ACC112 (cell line): ENCODE results near the gene BUB1.

Experiments used
- H2AFZ ChIP-seq: fragments of 200-600 bp; sonication (generic); one replicate; pipeline ENCODE4 v1.6.0; 2017; ENCODE audit warnings: antibody characterized with exemption, low read length; ENCODE audit not compliant: unreplicated experiment
- H3K27ac ChIP-seq: fragments of 200-600 bp; sonication (generic); 2 replicates; pipeline ENCODE4 v1.5.1; 2014; ENCODE audit warnings: low read depth, mild to moderate bottlenecking, antibody characterized with exemption, low read length, moderate library complexity
- H3K27me3 ChIP-seq: fragments of 200-600 bp; sonication (generic); 2 replicates; pipeline ENCODE4 v1.6.1; 2014; ENCODE audit warnings: mild to moderate bottlenecking, antibody characterized with exemption, low read length, moderate library complexity, mixed read lengths; ENCODE audit not compliant: insufficient read depth
- H3K36me3 ChIP-seq: fragments of 200-600 bp; sonication (generic); 2 replicates; pipeline ENCODE4 v1.6.1; 2016; ENCODE audit warnings: mild to moderate bottlenecking, antibody characterized with exemption, low read length, moderate library complexity, mixed read lengths; ENCODE audit not compliant: insufficient read depth
- H3K4me1 ChIP-seq: fragments of 200-600 bp; sonication (generic); one replicate; pipeline ENCODE4 v1.6.1; 2016; ENCODE audit warnings: low read length, mixed read lengths; ENCODE audit not compliant: insufficient read depth, unreplicated experiment, control insufficient read depth
- H3K4me3 ChIP-seq: fragments of 200-600 bp; sonication (generic); 2 replicates; pipeline ENCODE4 v1.5.1; 2014; ENCODE audit warnings: mild to moderate bottlenecking, low read depth, low read length
- H3K79me2 ChIP-seq: fragments of 200-600 bp; sonication (generic); one replicate; pipeline ENCODE4 v1.6.0; 2016; ENCODE audit warnings: low read length; ENCODE audit not compliant: control insufficient read depth, unreplicated experiment, insufficient read depth

The BUB1 gene

DNA sequence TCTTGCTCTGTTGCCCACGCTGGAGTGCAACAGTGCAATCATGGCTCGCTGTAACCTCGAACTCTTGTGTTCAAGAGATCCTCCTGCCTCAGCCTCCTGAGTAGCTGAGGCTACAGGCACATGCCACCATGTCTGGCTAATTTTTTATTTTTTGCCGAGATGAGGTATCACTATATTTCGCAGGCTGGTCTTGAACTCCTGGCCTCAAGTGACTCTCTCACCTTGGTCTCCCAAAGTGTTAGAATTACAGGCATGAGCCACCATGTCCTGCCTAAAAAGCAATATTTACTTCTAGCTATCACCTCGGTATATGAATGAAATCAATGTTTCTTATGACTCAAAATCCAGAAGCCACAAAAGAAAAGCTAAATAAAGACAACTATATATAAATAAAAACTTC is 2.2 kb downstream of the BUB1 start:
- Histone ChIP-seq H3K4me1 (peaks cover 19% of the 10 kb centered on the region), H3K27me3 (no peaks in the 10 kb centered on the region; the same call in 1 of the 2 replicates), H3K27ac (peak overlapping the region; percentile 53; the same call in 1 of the 2 replicates), H3K79me2 (peaks cover 43% of the 10 kb centered on the region), H2AFZ (no peak overlapping the region), H3K4me3 (no peak overlapping the region; the same call in 1 of the 2 replicates), H3K36me3 (peaks cover 10% of the 10 kb centered on the region; the same call in 1 of the 2 replicates)

DNA sequence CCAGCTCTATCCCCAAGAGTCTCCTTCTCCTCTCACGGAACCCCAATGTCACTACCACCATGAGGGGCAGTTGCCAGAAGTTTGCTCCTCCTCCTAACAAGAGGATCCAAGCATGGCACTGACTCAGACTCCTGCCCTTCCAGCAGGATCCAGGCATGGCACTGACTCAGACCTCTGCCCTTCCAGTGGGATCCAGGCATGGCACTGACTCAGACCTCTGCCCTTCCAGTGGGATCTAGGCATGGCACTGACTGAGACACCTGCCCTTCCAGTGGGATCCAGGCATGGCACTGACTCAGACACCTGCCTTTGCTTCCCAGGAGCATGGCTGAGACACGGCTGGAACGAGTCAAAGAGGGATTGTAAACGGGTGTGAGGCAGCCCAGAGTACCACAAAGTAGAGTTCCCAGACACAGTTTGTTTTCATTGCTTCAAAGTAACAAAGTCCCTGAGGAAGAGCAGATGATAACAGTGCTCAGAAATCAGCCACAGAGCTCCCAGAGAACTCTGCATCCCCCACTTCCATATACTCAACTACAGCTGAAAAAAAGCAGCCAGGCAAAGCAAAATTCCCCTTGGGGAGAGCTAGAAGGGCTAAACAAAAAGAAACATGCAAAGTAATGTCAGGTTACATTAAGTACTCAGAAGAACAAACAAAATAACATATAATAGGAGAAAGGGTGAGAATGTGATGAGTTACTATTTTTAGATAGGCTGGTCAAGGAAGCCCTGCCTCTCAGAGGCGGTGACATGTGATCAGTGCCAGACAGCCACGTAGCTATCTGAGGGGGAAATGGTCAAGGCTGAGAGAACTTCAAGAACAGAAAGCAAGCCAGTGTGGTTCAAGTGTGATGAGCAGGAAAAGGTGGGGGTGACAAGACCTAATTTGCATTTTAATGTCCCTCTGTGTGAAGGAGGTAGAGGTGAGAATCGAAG is 3.0 kb downstream of the BUB1 start:
- Histone ChIP-seq H2AFZ (no peak overlapping the region), H3K27ac (peak overlapping the region; percentile 53; the same call in 1 of the 2 replicates), H3K4me3 (peak overlapping the region; percentile 11; the same call in 1 of the 2 replicates), H3K36me3 (peaks cover 10% of the 10 kb centered on the region; the same call in 1 of the 2 replicates), H3K27me3 (no peaks in the 10 kb centered on the region), H3K79me2 (peaks cover 43% of the 10 kb centered on the region), H3K4me1 (peaks cover 19% of the 10 kb centered on the region)

DNA sequence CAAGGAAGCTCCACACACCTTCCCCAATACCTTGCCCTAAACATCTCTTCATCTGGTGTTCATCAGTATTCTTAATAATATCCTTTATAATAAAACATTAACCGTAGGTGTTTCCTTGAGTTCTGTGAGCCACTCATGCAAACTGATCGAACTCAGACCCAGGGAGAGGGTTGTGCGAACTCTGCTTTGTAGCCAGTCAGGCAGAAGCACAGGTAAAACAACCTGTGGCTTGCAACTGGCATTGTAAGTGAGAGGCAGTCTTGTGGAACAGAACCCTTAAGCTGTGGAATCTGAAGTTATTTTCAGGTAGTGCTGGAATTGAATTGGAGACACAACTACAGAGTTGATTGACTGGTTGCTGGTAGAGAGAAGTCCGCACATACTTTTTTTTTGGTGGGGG is 4.7 kb downstream of the BUB1 start:
- Histone ChIP-seq H3K27me3 (no peaks in the 10 kb centered on the region), H3K79me2 (peaks cover 43% of the 10 kb centered on the region), H2AFZ (no peak overlapping the region), H3K4me1 (peaks cover 19% of the 10 kb centered on the region), H3K36me3 (peaks cover 22% of the 10 kb centered on the region; the same call in 1 of the 2 replicates), H3K4me3 (no peak overlapping the region), H3K27ac (no peak overlapping the region)

DNA sequence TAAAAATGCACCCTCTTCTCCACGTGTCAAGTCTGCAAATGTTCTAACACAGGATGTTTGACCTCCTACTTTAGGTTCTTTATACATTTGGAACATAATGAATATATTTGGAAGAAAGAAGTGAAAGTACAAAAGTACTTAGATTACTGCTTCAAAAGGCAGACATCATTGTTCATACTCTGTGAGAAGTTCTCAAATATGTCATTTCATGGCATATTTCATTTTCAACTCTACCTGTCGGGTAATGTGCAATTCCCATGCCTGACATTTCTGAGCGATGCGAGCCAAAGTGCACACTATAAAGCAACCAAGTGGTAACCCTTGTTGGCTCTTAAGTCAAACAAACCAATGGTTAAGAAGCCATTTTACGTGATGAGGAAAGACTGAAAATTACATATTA is 7.0 kb downstream of the BUB1 start:
- H3K36me3 ChIP-seq = peaks cover 32% of the 10 kb centered on the region
- H3K27me3 ChIP-seq = no peaks in the 10 kb centered on the region
- H3K79me2 ChIP-seq = peaks cover 28% of the 10 kb centered on the region
- no peak overlapping the region for H3K27ac ChIP-seq
- H2AFZ ChIP-seq = no peak overlapping the region
- no peak overlapping the region for H3K4me3 ChIP-seq
- H3K4me1 ChIP-seq = peaks cover 13% of the 10 kb centered on the region

DNA sequence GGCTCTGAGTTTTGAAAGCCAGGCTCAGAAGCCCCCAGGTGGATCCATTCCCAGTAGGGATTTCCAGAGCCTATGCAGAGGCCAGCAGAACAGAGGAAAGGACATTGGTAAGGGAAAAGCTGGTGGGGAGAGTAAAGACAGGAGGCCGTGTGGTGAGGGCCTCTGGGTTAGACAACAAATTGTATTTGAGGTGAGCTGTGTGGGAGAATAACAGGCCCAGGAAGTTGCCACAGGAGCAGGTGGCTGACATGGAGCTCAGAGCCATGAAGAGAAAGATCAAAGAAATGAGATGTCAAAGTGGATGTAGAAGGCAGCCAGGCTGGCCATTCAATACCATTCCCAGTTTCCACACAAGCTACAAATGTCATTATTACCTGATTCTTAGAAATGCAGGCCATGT is 8.8 kb downstream of the BUB1 start:
- Histone ChIP-seq H3K36me3 (peaks cover 35% of the 10 kb centered on the region), H3K79me2 (peaks cover 15% of the 10 kb centered on the region), H3K27ac (no peak overlapping the region), H3K4me3 (no peak overlapping the region), H3K27me3 (no peaks in the 10 kb centered on the region), H2AFZ (no peak overlapping the region), H3K4me1 (peaks cover 2% of the 10 kb centered on the region)

DNA sequence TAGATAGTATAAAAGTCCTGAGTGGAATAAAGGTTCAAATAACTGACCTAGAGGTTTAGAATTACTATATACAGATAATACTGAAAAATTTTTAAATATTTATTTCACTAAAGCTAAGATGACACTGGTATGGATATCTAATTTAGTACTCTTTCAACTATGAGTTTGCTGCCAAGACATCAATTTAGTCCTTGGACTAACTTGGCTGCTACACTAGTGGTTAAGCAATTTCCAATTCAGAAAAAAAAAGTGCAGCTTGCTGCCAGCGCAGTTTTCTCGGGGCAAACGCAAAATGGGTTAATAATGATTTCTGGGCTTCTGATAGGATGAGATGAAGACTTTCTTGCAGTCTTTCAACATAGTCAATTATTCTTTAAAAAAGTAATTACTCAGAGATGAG is 10.8 kb downstream of the BUB1 start:
- Histone ChIP-seq H2AFZ (no peak overlapping the region), H3K79me2 (peaks cover 6% of the 10 kb centered on the region), H3K4me3 (no peak overlapping the region), H3K27me3 (no peaks in the 10 kb centered on the region), H3K4me1 (peaks cover 4% of the 10 kb centered on the region), H3K27ac (no peak overlapping the region), H3K36me3 (peaks cover 28% of the 10 kb centered on the region; the same call in 1 of the 2 replicates)

DNA sequence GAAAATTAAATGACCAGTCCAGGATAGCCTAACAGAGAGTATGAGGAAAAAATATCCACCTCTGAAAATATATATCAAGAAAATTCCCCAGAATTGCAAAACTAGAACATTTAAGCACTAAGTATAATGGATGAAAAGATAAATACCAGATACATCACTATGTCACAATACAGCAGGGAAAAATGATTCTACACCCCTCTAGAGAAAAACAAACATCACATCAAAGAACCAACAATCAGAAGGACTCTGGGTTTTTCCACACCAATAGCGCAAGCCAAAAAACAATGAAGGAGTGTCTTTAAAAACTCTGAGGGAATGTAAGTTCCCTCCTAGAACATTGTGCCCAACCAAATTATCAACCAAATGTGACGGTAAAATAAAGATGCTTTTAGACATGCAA is 13.7 kb downstream of the BUB1 start:
- peaks cover 28% of the 10 kb centered on the region; the same call in 1 of the 2 replicates for H3K36me3 ChIP-seq
- H3K27ac ChIP-seq = no peak overlapping the region
- peaks cover 4% of the 10 kb centered on the region for H3K4me1 ChIP-seq
- peaks cover 9% of the 10 kb centered on the region for H3K79me2 ChIP-seq
- H2AFZ ChIP-seq = peak overlapping the region; percentile 47
- H3K27me3 ChIP-seq = no peaks in the 10 kb centered on the region
- no peak overlapping the region for H3K4me3 ChIP-seq

DNA sequence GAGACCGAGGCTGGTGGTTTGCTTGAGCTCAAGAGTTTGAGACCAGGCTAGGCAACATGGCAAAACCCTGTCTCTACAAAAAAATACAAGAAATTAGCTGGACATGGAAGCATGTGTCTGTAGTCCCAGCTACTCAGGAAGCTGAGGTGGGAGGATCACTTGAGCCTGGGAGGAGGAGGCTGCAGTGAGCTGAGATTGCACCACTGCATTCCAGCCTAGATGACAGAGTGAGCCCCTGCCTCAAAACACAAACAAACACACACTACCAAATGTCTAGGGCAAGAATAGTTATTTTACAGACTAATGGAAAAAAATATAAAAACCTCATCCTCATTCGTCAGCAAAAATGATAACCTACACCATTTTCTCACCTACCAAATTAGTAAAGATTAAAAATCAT is 15.3 kb downstream of the BUB1 start:
- Histone ChIP-seq H3K27ac (no peak overlapping the region), H2AFZ (no peak overlapping the region), H3K4me1 (peaks cover 7% of the 10 kb centered on the region), H3K27me3 (no peaks in the 10 kb centered on the region), H3K36me3 (peaks cover 24% of the 10 kb centered on the region), H3K79me2 (peaks cover 9% of the 10 kb centered on the region), H3K4me3 (no peak overlapping the region)

DNA sequence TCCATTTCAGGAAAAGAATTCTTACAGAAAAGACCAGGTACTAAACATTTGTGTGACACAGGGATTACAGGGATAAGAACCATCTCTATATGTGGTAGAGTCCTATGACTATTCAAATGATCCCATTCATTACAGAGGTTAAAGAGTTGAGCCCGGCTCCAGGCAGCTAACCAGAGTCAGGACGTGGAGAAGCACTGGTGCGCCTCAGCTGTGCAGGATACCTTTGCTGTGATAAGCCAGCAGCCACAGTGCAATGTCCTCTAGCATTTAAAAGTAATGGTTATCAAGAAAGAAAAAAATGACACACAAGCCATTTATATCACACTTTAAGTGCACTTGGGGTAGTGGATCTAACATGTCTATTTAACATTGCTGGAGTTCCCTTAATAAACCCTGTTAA is 17.3 kb downstream of the BUB1 start:
- H3K79me2 ChIP-seq = peaks cover 4% of the 10 kb centered on the region
- peaks cover 11% of the 10 kb centered on the region for H3K4me1 ChIP-seq
- H3K36me3 ChIP-seq = peaks cover 26% of the 10 kb centered on the region
- no peak overlapping the region for H3K4me3 ChIP-seq
- no peak overlapping the region for H3K27ac ChIP-seq
- no peaks in the 10 kb centered on the region for H3K27me3 ChIP-seq
- no peak overlapping the region for H2AFZ ChIP-seq

DNA sequence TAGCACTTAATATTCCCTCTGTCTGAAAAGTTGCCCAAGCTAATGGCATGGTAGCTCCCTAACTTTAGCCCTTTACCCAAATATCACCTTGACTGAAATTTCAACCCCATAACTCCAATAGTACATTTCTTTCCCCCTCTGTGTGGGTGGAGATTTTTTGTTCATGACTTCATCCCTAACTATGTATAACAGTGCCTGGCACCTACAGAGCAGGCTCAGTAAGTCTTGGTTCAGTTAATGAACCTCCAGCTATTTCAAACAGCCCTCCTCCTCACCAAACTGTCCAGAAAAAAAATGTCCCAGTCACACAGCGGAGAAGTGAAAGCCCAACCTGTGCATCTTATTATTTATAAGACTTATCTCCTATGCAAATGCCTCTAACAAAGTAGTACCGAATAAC is 18.6 kb downstream of the BUB1 start:
- Histone ChIP-seq H3K4me3 (no peak overlapping the region), H3K27ac (no peak overlapping the region), H3K79me2 (peaks cover 2% of the 10 kb centered on the region), H2AFZ (no peak overlapping the region), H3K4me1 (peaks cover 13% of the 10 kb centered on the region), H3K36me3 (peaks cover 35% of the 10 kb centered on the region), H3K27me3 (no peaks in the 10 kb centered on the region)
